ENCODE results near the gene HS6ST1.

HS6ST1 gene

DNA sequence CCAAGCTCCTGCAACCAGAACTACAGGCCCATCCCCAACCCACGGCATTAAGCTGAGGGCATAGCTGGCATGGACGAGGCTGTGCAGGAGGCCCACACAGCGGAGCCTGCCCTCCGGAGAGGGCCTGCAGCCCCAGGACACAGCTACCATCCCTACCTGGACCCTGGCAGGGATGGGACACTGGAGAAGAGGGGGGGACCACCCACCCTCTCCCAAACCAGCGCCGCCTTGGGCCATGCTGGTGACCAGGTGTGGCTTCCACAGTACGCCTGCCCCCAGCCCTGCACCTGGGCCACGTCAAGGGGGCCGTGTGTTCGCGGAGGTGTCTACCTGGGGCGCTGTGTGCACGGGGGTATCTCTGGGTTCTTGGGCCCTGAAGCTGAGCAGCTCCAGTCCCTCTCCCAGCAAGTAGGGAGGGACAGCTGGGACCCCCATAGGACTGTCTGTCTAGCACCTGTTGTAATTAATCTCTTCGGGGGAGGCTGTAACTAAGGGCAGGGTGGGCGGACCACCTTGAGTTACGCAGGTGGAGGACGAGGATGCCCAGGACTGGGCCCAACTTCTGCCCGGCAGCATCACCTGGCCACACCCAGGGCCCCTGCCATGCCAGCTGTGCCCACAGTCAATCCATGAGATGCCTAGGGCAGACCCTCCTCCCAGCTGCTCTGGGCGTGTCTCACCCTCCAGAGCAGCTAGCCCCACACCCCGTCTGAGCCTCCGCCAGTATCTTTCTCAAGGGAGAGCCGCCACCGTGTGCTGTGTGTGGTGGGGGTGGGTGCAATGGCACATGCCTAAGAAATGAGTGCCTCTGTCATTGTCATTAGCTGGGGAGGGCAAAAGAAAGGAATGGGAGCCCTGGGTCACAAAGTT is 18.3 kb downstream of the HS6ST1 start:
- DNase-seq (ENCODE audit: low spot score): no peak
- FAIRE-seq: no peak

DNA sequence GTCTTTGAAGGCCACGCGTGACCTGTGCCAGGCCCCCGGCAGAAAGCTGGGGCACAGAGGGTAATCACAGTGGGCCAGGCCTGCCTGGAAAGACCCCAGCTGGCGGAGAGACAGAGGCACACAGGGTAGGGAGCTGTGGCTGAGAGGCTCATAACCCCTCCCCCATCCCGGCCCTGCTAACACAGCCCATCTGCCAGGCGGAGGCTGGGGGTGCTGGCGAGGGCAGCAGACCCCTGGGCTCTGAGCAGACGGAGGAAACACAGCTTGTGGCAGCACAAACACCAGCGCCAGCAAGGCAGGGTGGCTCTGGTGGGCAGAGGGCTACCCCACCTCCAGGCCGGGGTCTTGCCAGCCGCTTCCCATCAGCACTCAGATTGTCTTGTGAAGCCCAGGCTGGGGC is 19.0 kb downstream of the HS6ST1 start:
- no peak for DNase-seq (ENCODE audit: low spot score)
- no peak for FAIRE-seq

DNA sequence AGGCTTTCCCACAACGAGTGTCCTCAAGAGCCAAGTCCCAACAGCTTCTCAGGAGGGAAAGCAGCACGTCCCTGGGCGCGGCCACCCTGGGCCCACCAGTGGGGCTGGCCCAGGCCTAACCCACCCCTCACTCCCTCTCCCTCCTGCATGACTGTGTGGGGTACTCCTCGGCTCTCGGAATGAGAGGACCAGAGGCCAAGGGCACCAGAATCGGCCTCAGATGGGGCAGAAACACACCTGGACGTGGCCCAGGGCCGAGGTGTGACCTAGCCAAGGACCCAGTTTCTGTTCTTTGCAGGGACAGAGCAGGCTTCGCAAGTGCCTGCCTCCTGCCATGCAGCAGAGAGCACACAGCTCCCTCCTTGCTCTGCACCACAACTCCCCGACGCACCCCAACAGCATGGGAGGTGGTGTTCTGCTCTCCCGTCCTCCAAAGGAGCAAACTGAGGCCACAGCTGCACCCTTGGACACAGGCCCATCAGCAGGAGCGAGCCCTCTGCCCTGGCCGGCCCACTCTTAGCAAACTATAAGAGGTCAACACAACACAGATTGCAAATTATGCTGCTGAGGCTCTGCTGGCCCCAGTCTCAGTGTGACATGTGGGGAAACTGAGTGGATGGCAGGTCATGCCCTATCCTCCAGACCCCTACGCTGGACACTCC is 19.7 kb downstream of the HS6ST1 start:
- DNase-seq (ENCODE audit: low spot score): no peak
- FAIRE-seq: no peak

DNA sequence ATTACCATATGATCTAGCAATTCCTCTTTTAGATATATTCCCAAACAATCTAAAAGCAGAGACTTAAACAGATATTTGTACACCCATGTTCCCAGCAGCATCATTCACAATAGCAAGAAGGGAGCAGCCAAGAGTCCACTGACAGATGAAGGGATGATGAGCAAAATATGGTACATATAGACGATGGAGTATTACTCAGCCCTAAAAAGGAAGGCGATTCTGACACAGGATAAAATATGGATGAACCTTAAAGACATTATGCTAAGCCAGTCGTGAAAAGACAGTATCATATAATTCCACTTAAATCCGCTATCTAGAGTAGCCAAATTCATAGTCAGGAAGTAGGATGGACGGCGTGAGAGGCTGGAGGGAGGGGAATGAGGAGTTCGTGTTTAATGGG is 20.4 kb downstream of the HS6ST1 start:
- DNase-seq (ENCODE audit: low spot score) (no peak), FAIRE-seq (no peak)

DNA sequence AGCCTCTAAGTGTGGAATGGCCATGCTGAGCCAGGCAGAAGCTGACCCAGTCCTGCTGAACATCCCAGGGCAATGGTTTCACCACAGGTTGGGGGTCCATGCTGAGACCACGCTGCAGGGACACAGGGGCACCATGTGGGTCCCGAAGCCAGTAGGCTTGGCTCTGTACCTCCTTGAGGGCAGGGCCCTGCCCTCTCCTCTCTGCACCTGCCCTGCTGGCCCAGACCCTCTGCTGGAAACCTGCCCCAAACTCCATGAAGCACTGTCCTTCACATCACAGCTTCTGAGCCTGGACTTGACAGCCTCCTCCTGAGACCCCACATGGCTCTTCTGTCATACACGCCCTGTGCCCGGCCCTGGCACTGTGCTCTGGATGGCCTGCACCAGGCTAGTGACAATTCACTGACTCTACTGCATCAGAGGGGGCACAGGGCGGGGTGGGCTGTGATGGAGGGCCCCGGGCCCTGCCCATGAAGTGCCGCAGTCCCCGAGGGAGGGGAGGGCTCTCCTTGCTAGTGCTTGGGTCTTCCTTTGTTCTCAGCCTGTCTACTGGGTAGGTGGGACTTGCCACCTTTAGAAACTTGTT is 24.7 kb downstream of the HS6ST1 start:
- FAIRE-seq (no peak), DNase-seq (ENCODE audit: low spot score) (no peak)

DNA sequence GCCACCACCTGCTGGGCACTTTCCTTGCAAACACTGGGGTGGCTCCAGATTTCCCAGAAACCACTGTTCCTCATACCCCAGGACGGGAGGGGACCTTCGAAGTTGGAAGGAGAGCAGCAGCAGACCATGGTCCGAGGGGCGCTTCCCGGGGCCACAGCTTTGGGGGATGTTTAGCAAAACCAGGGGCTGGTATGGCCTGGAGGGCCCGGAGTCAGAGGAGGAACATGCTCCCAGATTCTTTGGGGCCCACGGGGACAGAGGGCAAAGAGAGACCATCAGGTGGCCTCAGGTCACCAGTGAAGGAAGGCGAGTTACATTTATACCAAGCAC is 25.3 kb downstream of the HS6ST1 start:
- FAIRE-seq (no peak), DNase-seq (ENCODE audit: low spot score) (no peak)

DNA sequence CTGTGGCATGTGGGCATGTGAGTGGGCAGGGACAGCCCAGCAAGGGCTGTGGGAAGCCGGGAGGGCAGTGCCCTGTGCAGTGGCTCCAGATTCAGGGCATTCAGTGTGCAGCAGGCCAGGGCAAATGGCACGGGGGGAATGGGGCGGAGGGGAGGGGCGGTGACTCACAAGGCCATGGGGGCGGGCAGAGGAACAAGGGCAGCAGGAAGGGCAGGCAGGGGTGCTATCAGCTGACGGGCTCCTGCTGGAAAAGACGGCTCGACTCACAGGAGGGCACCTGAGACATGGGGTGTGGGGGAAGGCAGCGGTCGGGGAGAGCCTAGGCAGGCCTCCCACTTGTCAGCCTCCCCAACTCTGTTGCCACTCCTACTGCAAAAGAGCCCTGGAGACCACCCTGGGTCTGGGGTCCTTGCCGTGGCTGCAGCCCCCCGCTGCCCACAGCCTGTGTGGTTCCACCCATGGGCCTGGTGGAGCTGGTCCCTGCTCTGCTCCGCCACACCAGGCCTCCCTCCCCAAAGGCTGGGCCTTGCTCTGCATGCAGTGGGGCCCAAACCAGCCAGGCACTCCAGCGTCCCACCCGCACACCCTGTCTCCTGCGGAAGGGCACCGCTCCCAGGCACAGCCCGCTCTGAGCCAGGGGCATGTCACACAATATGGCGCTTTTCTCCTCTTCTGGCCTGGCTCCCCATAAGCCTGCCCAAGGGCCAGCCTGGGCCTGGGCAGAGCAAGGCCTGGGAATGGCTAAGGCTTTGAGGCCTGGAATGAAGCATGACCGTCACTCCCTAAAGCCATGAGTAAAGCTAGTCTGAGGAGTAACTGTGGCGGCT is 25.9 kb downstream of the HS6ST1 start:
- FAIRE-seq (no peak), DNase-seq (ENCODE audit: low spot score) (no peak)

DNA sequence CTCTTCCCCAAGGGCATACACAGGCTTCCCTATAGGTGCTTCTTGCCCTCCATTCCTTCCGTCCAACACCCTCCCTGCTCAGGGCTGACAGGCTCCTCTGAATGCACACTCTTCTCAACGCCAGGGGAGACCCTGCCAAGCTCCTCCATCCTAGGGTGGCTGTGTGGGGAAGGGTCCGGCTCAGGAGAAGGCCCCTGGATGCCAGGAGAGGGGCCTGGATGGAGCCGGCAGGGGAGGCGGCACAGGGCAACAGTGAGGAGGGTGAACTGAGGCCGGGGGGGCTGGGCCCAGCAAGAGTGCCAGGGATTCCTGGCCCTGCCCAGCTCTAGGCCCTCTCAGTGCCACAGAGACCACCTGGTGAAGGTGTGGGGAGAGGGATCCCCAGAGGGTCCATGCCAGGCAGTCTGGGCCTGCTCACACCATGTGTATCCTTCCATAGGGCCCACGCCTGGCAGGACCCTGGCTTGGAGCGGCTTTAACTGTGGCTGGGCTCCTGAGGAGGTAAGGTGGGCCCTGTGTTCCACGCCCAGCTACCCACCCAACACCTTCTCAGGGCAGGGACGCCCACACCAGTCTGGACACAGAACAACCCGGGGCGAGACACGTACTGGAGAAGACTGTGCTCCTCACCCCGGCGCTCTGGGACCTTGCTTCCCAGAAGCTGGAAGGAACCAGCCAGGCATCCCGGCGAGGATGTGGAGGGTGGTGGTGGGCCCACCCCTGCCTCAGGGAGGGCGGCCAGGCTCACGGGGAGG is 26.6 kb downstream of the HS6ST1 start:
- DNase-seq (ENCODE audit: low spot score) (no peak), FAIRE-seq (no peak)

DNA sequence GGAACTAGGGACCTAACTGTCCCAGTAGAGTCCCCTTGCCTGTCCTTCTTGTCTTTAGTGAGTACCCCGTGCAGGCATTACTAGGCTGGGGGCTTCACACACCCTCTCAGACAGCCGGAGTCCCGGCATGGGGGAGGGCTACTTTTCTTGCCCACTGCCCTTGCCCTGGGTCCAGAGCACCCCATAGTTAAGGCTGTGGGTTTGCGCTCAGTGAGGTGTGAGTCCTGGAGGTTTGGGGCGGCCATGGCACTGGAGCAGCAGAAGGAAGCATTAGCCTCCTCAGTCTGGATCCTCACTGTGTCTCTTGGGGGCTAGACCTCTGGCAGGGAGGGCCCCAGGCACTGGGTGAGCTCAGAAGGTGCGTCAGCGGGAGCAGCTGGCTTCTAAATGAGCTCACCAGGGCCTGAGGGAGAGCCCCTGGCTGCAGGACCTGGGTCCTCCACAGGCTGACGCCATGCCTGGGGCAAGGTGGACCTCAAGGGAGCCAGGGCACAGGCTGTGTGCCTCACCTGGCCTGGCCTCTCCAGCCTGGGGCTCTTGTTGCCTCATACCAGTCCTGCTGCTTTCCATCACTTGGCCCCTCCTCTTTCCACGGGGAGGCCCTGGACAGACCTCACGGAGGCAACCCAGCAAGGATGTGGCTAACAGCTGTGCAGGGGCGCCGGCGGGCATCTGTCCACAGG is 27.4 kb downstream of the HS6ST1 start:
- DNase-seq (ENCODE audit: low spot score) (no peak), FAIRE-seq (no peak)

DNA sequence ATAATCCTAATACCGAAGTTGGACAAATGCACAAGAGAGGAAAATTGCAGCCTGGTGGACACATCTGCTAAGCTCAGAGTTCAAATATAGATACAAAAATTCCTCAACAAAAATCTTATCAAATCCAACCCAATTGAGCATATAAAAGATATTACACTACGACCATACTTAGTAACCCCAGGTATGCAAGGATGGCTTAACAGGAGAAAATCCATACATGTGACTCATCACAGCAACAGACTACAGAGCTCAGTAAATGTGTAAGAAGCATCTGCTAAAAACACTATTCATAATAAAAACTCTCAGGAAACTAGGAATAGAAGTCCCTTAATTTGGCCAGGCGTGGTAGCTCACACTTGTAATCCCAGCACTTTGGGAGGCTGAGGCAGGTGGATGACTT is 28.3 kb downstream of the HS6ST1 start:
- FAIRE-seq: no peak
- DNase-seq (ENCODE audit: low spot score): no peak

DNA sequence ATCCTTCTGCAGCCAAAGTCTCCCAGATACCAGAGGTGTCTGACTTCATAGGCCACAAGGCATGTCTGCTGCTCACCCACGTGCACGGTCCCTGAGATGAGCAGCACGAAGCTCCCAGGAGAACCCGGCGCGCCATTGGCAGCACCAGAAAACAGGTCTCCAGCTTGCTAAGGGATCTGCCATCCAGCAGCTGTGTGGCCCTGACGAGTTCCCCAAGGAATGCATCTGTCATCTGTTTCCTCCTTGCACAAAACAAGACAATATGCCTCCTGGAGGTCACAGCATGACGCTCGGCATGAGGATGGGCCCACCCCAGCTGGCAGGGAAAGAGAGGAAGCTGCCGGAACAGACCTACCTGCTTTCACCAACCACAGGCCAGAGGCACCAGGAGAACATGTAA is 29.2 kb downstream of the HS6ST1 start:
- DNase-seq (ENCODE audit: low spot score): no peak
- FAIRE-seq: no peak

DNA sequence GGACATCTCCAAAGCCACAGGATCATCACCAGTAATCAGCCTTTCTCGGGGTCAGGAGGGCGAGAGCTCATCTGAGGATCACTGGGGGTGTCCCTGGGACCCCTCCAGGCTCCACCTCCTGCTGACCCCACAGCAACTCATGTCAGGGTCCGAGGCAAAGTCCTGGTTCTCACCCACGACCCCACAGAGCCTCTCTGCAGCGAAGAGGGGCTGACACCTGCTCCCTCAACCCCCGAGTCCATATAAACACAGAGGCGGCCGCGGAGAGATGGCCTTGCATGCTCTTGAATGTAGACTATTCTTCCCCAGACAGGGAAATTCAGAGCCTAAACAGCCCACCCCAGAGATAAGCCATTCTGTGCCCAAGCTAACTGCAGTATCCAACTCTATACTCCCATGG is 29.9 kb downstream of the HS6ST1 start:
- FAIRE-seq (no peak), DNase-seq (ENCODE audit: low spot score) (no peak)

DNA sequence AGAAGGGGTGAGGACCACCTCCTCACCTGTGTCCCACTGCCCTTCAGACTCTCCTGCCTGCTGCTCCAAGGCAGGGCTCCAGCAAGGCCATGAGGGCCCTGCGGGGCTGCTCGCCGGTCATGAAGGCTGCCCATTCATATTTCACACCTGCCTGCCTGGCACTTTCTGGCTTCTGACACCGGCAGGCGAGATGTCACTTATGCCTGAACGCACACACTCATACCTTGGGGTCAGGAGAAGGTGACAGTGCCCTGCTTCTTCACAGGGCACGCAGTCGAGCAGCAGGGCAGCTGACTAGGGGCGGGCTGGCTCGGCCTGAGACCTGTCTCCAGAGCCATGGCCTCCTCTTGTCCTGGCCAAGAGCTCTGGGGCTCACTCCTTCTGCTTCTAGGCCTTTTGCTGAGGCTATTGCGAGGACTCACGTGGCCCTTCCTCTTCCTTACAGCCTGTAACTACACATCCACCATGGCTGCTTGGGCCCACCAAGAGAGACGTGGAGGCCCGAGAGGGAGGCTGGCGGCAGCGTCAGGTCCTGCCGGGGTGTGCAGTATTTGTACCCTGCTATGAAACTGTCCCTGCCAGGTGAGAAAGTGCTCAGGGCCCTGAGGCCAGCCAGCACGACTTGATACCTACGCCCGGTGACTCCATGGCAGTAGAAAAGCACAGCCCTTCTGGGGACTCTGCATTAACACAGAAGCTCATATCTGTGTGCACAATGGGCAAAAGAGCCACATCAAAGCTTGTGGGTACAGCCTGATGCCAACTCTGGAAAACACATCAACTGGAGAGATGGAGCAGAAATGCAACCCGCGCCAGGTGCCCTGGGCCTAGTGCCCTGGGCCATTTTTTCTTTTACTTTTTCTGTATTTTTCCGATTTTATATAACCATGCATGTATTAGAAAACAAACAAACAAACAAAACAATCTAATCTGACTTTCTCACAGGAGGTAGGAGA is 30.6 kb downstream of the HS6ST1 start:
- no peak for DNase-seq (ENCODE audit: low spot score)
- no peak for FAIRE-seq

DNA sequence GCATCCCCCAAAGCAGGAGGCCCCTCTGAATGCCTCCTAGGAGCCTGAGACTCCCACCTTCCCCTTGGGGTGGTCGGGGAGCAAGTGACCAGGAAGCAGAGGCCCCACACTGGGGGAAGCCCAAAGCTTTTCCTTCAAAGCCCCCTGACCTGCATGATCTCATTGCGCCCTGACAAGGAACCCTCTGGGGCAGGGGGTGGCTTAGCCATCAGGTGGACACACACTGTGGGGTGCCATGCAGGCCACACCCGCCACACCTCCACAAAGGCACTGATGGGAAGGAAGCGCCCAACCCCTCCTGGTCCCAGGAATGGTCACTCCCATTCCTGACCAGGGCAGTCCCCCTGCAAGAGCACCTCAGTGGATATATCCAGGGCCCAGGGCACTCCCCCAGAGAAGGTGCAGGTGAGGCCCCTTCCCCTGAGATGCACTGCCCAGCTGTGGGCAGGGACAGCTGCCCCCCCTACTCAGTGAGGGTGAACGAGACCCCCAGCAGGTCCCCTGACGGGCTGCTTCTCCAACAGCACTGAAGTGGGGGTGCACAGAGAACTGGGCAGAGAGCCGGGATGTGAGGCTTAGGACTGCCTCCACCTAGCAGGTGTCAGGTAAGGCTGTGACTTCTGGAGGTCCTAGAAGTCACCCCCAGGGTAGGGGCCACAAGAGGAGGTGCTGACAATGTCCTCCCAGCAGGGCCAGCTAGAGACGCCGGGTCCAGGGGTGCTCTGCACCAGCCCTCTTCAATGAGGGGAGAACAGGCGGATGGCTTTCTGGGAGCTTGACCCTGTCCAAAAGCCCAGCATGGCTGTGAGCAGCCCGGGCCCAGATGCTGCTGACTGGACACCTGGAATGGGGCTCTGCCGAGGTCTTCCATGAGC is 31.5 kb downstream of the HS6ST1 start:
- FAIRE-seq (no peak), DNase-seq (ENCODE audit: low spot score) (no peak)

DNA sequence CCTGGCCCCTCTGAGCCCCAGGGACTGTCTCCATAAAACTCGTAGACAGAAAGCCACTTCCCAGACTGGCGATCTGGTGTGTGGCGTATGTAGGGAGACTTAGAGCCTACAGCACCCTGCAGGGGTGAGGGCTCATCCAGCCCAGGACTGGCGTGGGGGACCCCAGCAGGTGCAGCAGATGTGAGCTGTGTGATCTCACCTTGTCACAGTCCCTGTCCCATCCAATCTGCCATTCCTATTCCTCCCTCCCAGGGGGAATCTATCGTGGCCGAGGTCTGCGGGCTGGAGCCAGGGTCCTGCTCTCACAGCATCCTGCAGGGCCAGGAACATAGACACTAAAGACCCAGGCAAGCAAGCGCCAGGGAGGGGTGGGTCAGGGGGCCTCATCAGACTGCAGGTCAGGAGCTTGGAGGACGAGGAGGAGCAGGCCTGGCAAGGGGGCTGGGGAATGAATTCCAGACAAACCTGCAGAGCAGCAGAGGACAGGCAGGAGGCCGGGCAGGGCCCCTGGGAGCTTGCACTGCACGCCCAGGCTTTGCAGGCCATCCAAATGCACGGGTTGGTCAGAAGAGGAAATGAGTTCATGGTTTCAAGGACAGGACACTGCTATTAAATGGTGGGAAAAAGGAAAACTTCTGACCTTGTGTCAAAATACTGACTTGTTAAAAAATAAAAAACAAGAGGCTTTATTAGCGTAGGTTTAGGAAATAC is 32.5 kb downstream of the HS6ST1 start:
- no peak for FAIRE-seq
- no peak for DNase-seq (ENCODE audit: low spot score)

DNA sequence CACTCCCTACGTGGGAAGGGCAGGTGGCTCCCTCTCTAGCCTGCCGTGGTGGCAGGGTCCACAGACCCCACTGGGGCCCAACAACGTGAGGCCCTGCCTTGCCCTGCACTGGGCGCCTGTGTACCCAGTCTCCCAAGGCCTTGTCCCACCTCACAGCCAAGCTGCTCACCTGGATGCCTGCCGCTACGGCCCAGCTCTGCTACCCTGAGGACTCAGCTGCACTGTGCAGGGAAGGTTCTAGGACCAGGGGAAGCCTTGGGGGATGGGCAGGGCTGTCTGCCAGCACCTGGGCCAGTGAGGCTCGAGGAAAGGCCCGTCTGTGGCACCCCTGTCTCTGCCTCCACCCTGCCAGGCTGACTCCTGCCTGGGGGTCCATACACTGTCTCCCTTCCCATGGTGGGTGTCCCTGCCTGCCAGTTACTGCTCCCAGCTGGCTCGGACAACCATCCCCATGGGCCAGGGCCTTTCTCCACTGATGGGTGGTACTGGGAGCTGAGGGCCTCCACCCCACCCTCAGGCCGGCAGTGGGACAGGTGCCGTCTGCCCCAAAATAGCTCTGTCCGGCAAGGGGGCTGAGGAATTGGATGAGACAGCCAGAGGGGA is 33.2 kb downstream of the HS6ST1 start:
- DNase-seq (ENCODE audit: low spot score) (no peak), FAIRE-seq (no peak)

DNA sequence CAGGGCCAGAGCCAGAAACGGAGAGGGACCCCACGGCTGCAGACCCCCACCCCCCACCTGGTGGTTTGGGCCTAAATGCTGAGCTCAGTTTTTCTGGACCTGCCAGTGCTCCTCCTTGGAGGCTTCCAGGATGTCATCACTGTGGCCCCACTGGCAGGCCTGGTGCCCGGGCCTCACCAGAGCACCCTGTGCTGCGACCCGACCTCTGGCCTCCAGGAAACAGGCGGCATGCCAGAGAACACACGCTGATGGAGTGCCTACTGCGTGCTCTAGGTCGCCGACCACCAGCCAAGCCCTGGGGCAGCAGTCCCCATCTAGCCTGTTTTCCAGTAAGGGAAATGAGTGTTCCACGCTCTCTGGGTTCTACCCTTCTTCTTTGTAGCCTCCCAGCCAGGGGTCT is 33.8 kb downstream of the HS6ST1 start:
- DNase-seq (ENCODE audit: low spot score): no peak
- FAIRE-seq: no peak

Measured in RCC 7860 (cell line).